ENCODE results near the gene ADGRB2.

Gene ADGRB2

GRCh38 chr1:31788825-31789256 is 24.7 kb upstream of the ADGRB2 start:
- H3K36me3 ChIP-seq (replicated peaks; ENCODE audit: low read depth, low read length) = no peaks in the 10 kb centered on the region
- H3K4me3 ChIP-seq (ENCODE audit: low read length) = peak overlapping the region; percentile 92
- peak overlapping the region; percentile 45 for H3K27ac ChIP-seq (ENCODE audit: low read length)
- peak overlapping the region; percentile 82; the same call in 1 of the 2 replicates for H2AFZ ChIP-seq (ENCODE audit: low read depth, low read length)
- H4K20me1 ChIP-seq (ENCODE audit: insufficient read depth, low read length) = no peaks in the 10 kb centered on the region
- peak overlapping the region; percentile 85 for H3K4me2 ChIP-seq (ENCODE audit: low read length)
- no peaks in the 10 kb centered on the region; the same call in 1 of the 2 replicates for H3K27me3 ChIP-seq (ENCODE audit: low read depth, low read length)
- H3K9ac ChIP-seq (ENCODE audit: low read length) = peak overlapping the region; percentile 87
- peaks cover 31% of the 10 kb centered on the region for H3K4me1 ChIP-seq (ENCODE audit: low read length)
- no peaks in the 10 kb centered on the region for H3K9me3 ChIP-seq (ENCODE audit: insufficient read depth, low read length)
- H3K79me2 ChIP-seq (ENCODE audit: low read length) = no peaks in the 10 kb centered on the region
- no peak for TF ChIP-seq EZH2phosphoT487 (IDR thresholded peaks at IDR 0.05; ENCODE audit: low read depth)
- TF ChIP-seq, protein P1, sequence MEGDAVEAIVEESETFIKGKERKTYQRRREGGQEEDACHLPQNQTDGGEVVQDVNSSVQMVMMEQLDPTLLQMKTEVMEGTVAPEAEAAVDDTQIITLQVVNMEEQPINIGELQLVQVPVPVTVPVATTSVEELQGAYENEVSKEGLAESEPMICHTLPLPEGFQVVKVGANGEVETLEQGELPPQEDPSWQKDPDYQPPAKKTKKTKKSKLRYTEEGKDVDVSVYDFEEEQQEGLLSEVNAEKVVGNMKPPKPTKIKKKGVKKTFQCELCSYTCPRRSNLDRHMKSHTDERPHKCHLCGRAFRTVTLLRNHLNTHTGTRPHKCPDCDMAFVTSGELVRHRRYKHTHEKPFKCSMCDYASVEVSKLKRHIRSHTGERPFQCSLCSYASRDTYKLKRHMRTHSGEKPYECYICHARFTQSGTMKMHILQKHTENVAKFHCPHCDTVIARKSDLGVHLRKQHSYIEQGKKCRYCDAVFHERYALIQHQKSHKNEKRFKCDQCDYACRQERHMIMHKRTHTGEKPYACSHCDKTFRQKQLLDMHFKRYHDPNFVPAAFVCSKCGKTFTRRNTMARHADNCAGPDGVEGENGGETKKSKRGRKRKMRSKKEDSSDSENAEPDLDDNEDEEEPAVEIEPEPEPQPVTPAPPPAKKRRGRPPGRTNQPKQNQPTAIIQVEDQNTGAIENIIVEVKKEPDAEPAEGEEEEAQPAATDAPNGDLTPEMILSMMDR (IDR thresholded peaks at IDR 0.05; ENCODE audit: low read depth, low read length) = no peak

GRCh38 chr1:31788138-31788824 is 24.1 kb upstream of the ADGRB2 start:
- Histone ChIP-seq H3K4me2 (ENCODE audit: low read length) (peak overlapping the region; percentile 85), H3K79me2 (ENCODE audit: low read length) (no peaks in the 10 kb centered on the region), H3K9me3 (ENCODE audit: insufficient read depth, low read length) (no peaks in the 10 kb centered on the region), H3K4me1 (ENCODE audit: low read length) (peaks cover 31% of the 10 kb centered on the region), H3K27ac (ENCODE audit: low read length) (peak overlapping the region; percentile 73), H4K20me1 (ENCODE audit: insufficient read depth, low read length) (no peaks in the 10 kb centered on the region), H3K9ac (ENCODE audit: low read length) (peak overlapping the region; percentile 87), H3K4me3 (ENCODE audit: low read length) (peak overlapping the region; percentile 92), H3K36me3 (replicated peaks; ENCODE audit: low read depth, low read length) (no peaks in the 10 kb centered on the region), H2AFZ (ENCODE audit: low read depth, low read length) (peak overlapping the region; percentile 82; the same call in 1 of the 2 replicates), H3K27me3 (ENCODE audit: low read depth, low read length) (no peaks in the 10 kb centered on the region; the same call in 1 of the 2 replicates)
- TF ChIP-seq EZH2phosphoT487 (IDR thresholded peaks at IDR 0.05; ENCODE audit: low read depth) = no peak
- TF ChIP-seq, protein P1 (IDR thresholded peaks at IDR 0.05; ENCODE audit: low read depth, low read length) = no peak

GRCh38 chr1:31787786-31788137 is 23.6 kb upstream of the ADGRB2 start:
- Histone ChIP-seq H3K4me3 (ENCODE audit: low read length) (peak overlapping the region; percentile 92), H3K27ac (ENCODE audit: low read length) (peak overlapping the region; percentile 25; the same call in 1 of the 2 replicates), H3K36me3 (replicated peaks; ENCODE audit: low read depth, low read length) (no peaks in the 10 kb centered on the region), H2AFZ (ENCODE audit: low read depth, low read length) (no peak overlapping the region), H3K9me3 (ENCODE audit: insufficient read depth, low read length) (no peaks in the 10 kb centered on the region), H3K27me3 (ENCODE audit: low read depth, low read length) (no peaks in the 10 kb centered on the region; the same call in 1 of the 2 replicates), H3K4me1 (ENCODE audit: low read length) (peaks cover 31% of the 10 kb centered on the region), H3K79me2 (ENCODE audit: low read length) (no peaks in the 10 kb centered on the region), H3K9ac (ENCODE audit: low read length) (peak overlapping the region; percentile 87; the same call in 1 of the 2 replicates), H3K4me2 (ENCODE audit: low read length) (peak overlapping the region; percentile 85), H4K20me1 (ENCODE audit: insufficient read depth, low read length) (no peaks in the 10 kb centered on the region)
- no peak for TF ChIP-seq EZH2phosphoT487 (IDR thresholded peaks at IDR 0.05; ENCODE audit: low read depth)
- TF ChIP-seq, protein P1 (IDR thresholded peaks at IDR 0.05; ENCODE audit: low read depth, low read length) = no peak

- H3K9ac ChIP-seq (ENCODE audit: low read length) = no peak overlapping the region
Measured at GRCh38 chr1:31787261-31787660, 23.1 kb upstream of the ADGRB2 start.

More at GRCh38 chr1:31787261-31787660, 23.1 kb upstream of the ADGRB2 start:
- H3K4me1 ChIP-seq (ENCODE audit: low read length) = peaks cover 31% of the 10 kb centered on the region
- no peak overlapping the region for H3K4me3 ChIP-seq (ENCODE audit: low read length)
- peak overlapping the region; percentile 85 for H3K4me2 ChIP-seq (ENCODE audit: low read length)
- TF ChIP-seq, protein P1 (IDR thresholded peaks at IDR 0.05; ENCODE audit: low read depth, low read length) = no peak
- TF ChIP-seq EZH2phosphoT487 (IDR thresholded peaks at IDR 0.05; ENCODE audit: low read depth) = no peak
- H3K79me2 ChIP-seq (ENCODE audit: low read length) = no peaks in the 10 kb centered on the region
- no peaks in the 10 kb centered on the region; the same call in 1 of the 2 replicates for H3K27me3 ChIP-seq (ENCODE audit: low read depth, low read length)
- no peaks in the 10 kb centered on the region for H3K36me3 ChIP-seq (replicated peaks; ENCODE audit: low read depth, low read length)
- no peaks in the 10 kb centered on the region for H3K9me3 ChIP-seq (ENCODE audit: insufficient read depth, low read length)
- 0 out of 2 replicates have a peak overlapping the region, but pooled peaks have one; percentile 25 for H3K27ac ChIP-seq (ENCODE audit: low read length)
- H4K20me1 ChIP-seq (ENCODE audit: insufficient read depth, low read length) = no peaks in the 10 kb centered on the region
- no peak overlapping the region for H2AFZ ChIP-seq (ENCODE audit: low read depth, low read length)

Data from OCI-LY3 (cell line).